T-helper 2 cell (primary cell): ENCODE results near the gene SUGT1.
A peak's percentile ranks its signal among the peaks of the same experiment; 100 is the strongest.
"Not testable (repeated sequence)": the region's sequence is repeated elsewhere in the genome, so short reads cannot be mapped to it uniquely, and the experiment has no call there.

Source experiments
- DNase-seq, 5 experiments: peaks; one replicate each; pipeline versions ENCODE4 v3.0.0 to v3.0.0-alpha.2; 2012 to 2022

Gene SUGT1

GRCh38 chr13:52670726-52671125 is 18.1 kb downstream of the SUGT1 start:
- no peak for DNase-seq

GRCh38 chr13:52673465-52673864 is 20.8 kb downstream of the SUGT1 start:
- DNase-seq = no peak

DNA sequence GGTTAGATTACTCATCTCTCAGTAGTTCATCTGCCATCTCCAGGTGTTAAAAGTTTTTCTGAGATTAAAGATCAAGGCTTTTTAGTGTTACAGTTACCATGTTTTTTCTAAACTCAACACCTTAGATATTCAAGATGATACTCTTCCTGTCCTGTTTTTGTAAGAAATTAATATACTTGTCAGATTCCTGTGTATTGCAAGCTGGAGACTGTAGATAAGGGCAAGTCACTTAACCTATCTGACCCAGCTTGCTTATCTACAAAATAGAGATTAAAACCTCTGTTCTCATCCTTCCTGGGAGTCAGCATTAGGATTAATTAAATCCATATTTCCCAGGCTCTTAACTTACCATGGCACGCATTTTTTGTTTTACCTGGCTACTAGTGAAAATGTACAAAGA is 25.2 kb downstream of the SUGT1 start:
- no peak for DNase-seq

- DNase-seq = not testable (repeated sequence)
Observed at GRCh38 chr13:52685806-52686205, 33.2 kb downstream of the SUGT1 start.

GRCh38 chr13:52686376-52686775 is 33.7 kb downstream of the SUGT1 start:
- no peak for DNase-seq

- peak in 1 of 5 experiments; percentile 80 for DNase-seq
Observed at GRCh38 chr13:52695856-52696255, 43.2 kb downstream of the SUGT1 start.

- DNase-seq = no peak
Observed at GRCh38 chr13:52696566-52696965, 43.9 kb downstream of the SUGT1 start.

GRCh38 chr13:52701728-52702465 is 49.3 kb downstream of the SUGT1 start:
- DNase-seq = no peak

- no peak for DNase-seq
Observed at GRCh38 chr13:52703482-52703881, 50.8 kb downstream of the SUGT1 start.

DNA sequence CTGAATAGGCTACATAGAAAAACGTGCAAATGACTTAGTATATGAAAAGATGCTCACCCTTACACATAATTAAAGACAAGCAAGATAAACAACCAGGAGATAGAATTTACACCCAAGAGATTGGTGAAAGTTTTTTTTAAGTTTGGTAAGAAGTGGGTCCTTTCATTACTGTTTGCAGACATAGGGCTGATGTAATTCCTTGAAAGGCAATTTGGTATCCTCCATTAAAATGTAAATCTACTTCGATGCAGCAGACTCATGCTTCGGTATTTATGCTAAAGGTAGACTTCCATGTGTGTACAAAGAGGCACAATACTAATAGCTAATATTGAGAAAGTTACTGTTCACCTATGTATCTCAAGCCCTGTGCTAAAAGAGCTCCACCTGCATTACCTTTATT is 53.4 kb downstream of the SUGT1 start:
- DNase-seq = no peak

DNA sequence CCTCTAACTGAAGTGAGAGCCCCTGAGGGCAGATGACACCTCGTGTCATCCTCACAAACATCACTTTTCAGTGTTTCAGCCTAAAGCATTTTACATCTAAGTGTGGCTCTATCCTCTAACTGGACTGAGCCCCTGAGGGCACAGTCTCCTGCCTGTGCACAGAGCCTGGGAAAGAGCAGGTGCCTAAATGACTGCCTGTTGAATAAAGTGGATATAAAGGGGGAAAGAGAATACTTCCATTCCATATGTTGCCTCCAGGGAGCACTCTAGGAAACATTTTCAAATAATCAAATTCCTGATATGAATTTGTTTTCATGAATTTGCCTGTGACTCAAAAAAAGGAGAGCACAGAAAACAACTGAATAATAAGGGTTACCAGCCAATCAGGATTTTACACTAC is 54.7 kb downstream of the SUGT1 start:
- DNase-seq = no peak

- not testable (repeated sequence) for DNase-seq
Observed at GRCh38 chr13:52708266-52708665, 55.6 kb downstream of the SUGT1 start.

- DNase-seq = no peak
Observed at GRCh38 chr13:52711286-52711685, 58.6 kb downstream of the SUGT1 start.

GRCh38 chr13:52712385-52712784 is 59.7 kb downstream of the SUGT1 start:
- DNase-seq = no peak

GRCh38 chr13:52713894-52714293 is 61.3 kb downstream of the SUGT1 start:
- DNase-seq = no peak

GRCh38 chr13:52720904-52721303 is 68.3 kb downstream of the SUGT1 start:
- not testable (repeated sequence) for DNase-seq

DNA sequence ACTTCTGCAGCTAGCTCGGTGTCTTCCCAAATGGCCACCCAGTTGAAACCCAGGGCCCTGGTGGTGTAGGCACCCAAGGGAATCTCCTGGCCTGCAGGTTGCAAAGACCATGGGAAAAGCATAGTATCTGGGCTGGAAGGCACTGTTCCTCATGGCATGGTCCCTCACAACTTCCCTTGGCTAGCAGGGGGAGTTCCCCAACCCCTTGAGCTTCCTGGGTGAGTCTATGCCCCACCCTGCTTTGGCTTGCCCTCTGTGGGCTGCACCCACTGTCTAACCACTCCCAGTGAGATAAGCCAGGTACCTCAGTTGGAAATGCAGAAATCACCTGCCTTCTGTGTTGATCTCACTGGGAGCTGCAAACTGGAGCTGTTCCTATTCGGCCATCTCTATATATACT is 68.7 kb downstream of the SUGT1 start:
- not testable (repeated sequence) for DNase-seq

GRCh38 chr13:52723181-52723580 is 70.5 kb downstream of the SUGT1 start:
- no peak for DNase-seq

DNA sequence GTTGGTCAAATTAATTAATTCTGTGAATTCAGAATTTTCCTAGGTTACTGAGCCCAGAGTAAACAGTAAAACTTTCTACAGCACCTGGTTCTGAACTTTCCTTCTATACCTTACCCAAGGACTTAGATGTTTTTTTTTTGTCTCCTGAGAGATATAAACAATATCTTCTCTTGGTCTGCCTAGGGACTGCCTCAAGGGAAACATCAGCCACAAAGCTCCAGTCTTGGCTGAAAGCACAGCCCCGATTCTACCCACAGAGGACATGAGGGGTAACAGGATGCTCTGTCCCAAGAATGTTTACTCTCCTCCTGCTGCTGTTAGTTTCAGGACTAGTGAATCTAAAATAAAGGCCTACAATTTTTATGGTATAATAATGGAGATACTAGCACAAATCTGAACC is 72.7 kb downstream of the SUGT1 start:
- DNase-seq = no peak

- no peak for DNase-seq
Observed at GRCh38 chr13:52726258-52726657, 73.6 kb downstream of the SUGT1 start.

GRCh38 chr13:52734075-52734623 is 81.5 kb downstream of the SUGT1 start:
- no peak for DNase-seq

DNA sequence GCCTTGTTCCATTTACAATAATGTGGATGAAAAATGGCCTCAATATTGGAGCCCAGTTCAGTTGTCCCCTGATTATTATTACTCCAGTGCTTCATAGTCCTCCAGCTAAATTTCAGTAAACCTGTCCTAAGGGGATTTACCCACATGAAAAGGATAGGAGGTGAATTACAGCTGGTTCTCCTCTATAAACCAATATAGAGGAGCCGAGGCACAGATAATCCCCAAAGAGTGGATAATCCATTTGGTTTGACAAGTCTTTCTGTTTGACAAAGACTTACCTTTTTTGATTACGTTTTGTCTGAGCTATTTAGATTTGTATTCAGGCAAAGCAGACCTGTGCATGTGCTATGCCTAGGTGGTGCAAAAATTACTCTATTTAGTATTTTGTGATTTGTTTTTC is 84.3 kb downstream of the SUGT1 start:
- DNase-seq = no peak

DNA sequence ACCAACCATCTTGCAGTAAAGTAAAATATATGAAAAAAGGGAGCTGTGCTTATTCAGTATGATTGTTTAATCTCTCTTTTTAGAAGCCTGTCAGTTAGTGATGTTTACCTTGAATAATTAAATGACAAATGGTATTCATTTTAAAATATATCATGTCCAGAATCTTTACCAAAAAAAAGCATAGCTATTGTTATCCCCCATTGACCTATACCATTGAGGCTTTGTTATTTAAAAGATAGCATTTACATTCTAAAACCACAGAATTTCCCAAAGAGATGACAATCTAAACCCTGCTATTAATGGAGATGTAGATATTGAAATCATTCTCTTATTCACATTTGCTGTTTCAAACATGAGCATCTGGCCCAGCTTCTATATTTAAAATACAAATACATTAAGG is 84.8 kb downstream of the SUGT1 start:
- no peak for DNase-seq

- no peak for DNase-seq
Observed at GRCh38 chr13:52737965-52738364, 85.3 kb downstream of the SUGT1 start.
